BLaER1 treated with 17β-estradiol and CSF1 and Interleukin-3, amounts not matched to agents 10 nM and 100 nM (cell line): ENCODE results near the gene TNF.

Experiments used
- H3K27ac ChIP-seq, 11 experiments: shearing (Covaris generic); formaldehyde crosslinking; 2 replicates each; pipeline ENCODE4 v1.8.1; 2022
- H3K27me3 ChIP-seq, 11 experiments: shearing (Covaris generic); formaldehyde crosslinking; 2 replicates each; pipeline ENCODE4 v1.8.1; 2022
- H3K36me3 ChIP-seq, 11 experiments: shearing (Covaris generic); formaldehyde crosslinking; 2 replicates each; pipeline ENCODE4 v1.8.1; 2022
- H3K4me1 ChIP-seq, 10 experiments: shearing (Covaris generic); formaldehyde crosslinking; 2 replicates each; pipeline ENCODE4 v1.8.1; 2022
- H3K4me2 ChIP-seq, 11 experiments: shearing (Covaris generic); formaldehyde crosslinking; 2 replicates each; pipeline ENCODE4 v1.8.1; 2022
- H3K4me3 ChIP-seq, 10 experiments: shearing (Covaris generic); formaldehyde crosslinking; 2 replicates each; pipeline ENCODE4 v1.8.1; 2022
- H3K9ac ChIP-seq, 11 experiments: shearing (Covaris generic); formaldehyde crosslinking; 2 replicates each; pipeline ENCODE4 v1.8.1; 2022
- H3K9me3 ChIP-seq, 11 experiments: shearing (Covaris generic); formaldehyde crosslinking; replicated peaks in 1 of 11; 2 replicates each; pipeline ENCODE4 v1.8.1; 2022
- H4K20me1 ChIP-seq, 11 experiments: shearing (Covaris generic); formaldehyde crosslinking; 2 replicates each; pipeline ENCODE4 v1.8.1; 2022
- Cebpa-rat ChIP-seq, 11 experiments: shearing (Covaris generic); IDR thresholded peaks; 2 replicates each; pipeline ENCODE4 v1.8.1; 2022

Gene TNF

GRCh38 chr6:31627690-31628287, 52.4 kb downstream of the TNF start:
- H3K4me3 ChIP-seq: no peak overlapping the region
- H4K20me1 ChIP-seq: peaks cover 65 to 100% (median 100%) of the 10 kb centered on the region in 11 experiments; a peak in 21 of 22 replicates
- peaks cover 0 to 15% (median 3%) of the 10 kb centered on the region in 10 experiments; a peak in 17 of 20 replicates for H3K4me1 ChIP-seq
- TF ChIP-seq Cebpa-rat (IDR thresholded peaks at IDR 0.05): no peak
- H3K36me3 ChIP-seq: peaks cover 95 to 100% (median 100%) of the 10 kb centered on the region in 11 experiments
- H3K9me3 ChIP-seq: no peaks in the 10 kb centered on the region
- H3K4me2 ChIP-seq: no peak overlapping the region
- no peaks in the 10 kb centered on the region for H3K27me3 ChIP-seq
- H3K27ac ChIP-seq: no peak overlapping the region
- peak overlapping the region in 1 of 11 experiments; percentile 9; a peak in 1 of 22 replicates for H3K9ac ChIP-seq
